ENCODE data around the gene ZNF554.

DNA sequence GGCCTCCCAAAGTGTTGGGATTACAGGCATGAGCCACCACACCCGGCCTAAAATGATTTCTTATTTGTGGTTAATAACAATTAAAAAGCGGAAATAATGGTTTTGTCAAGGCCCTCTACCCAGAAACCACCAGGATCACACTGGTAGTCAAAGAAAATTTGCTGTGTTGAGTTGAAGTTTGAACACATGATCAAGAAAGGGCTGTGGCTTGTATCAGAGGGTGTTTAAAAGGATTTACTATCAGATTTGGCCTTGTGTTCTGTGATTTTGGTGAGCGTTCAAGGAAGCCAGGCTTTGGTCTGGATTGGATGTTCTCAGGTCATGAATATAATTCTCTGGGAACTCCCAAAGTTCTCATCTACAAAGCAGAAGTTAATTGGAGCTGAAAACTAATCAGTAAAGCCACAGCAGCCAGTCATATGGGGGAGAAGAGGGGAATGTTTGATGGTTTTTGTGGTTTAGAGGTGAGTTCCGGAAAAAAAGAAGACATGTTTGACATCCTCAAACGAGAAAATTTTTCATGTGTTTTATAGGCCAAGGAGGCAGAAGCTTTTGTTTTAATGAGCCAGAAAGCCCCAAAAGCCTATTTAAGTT lies 36.9 kb downstream of the ZNF554 start:
- TF ChIP-seq CTCF (IDR thresholded peaks at IDR 0.05 in 8 of 11, conservative IDR thresholded peaks at IDR 0.05 in 3 of 11) = no peak
- no peak for TF ChIP-seq POLR2AphosphoS5 (IDR thresholded peaks at IDR 0.05)
